OCI-LY3 (cell line): ENCODE measurements around the gene CDR2.
"Not testable (repeated sequence)": the region's sequence is repeated elsewhere in the genome, so short reads cannot be mapped to it uniquely, and the experiment has no call there.

Source experiments
- H2AFZ ChIP-seq: fragments of 200-600, 300-600 bp; shearing (Covaris generic); 2 replicates; pipeline ENCODE4 v1.6.0; 2014; ENCODE audit warnings: antibody characterized with exemption, low read depth, low read length
- H3K27ac ChIP-seq: fragments of 200-600, 300-600 bp; sonication (generic); 2 replicates; pipeline ENCODE4 v1.5.1; 2014; ENCODE audit warnings: mild to moderate bottlenecking, low read length, moderate library complexity, mixed read lengths
- H3K27me3 ChIP-seq: fragments of 200-600, 300-600 bp; sonication (generic); 2 replicates; pipeline ENCODE4 v1.6.1; 2014; ENCODE audit warnings: low read depth, low read length, mixed read lengths
- H3K36me3 ChIP-seq: fragments of 200-600, 300-600 bp; sonication (generic); replicated peaks from 2 replicates; pipeline ENCODE3; 2014; ENCODE audit warnings: low read depth, low read length, mixed read lengths
- H3K4me1 ChIP-seq: fragments of 300-600, 200-600 bp; sonication (generic); 2 replicates; pipeline ENCODE4 v1.6.1; 2014; ENCODE audit warnings: low read length, mixed read lengths
- H3K4me2 ChIP-seq: fragments of 200-600, 300-600 bp; sonication (generic); 2 replicates; pipeline ENCODE4 v1.6.1; 2014; ENCODE audit warnings: low read length, mixed read lengths
- H3K4me3 ChIP-seq: fragments of 300-600, 200-600 bp; sonication (generic); 2 replicates; pipeline ENCODE4 v1.5.1; 2014; ENCODE audit warnings: antibody characterized with exemption, mild to moderate bottlenecking, low read length, moderate library complexity
- H3K79me2 ChIP-seq: fragments of 300-600, 200-600 bp; shearing (Covaris generic); 2 replicates; pipeline ENCODE4 v1.6.1; 2014; ENCODE audit warnings: mild to moderate bottlenecking, low read length, mixed read lengths
- H3K9ac ChIP-seq: fragments of 300-600, 200-600 bp; shearing (Covaris generic); 2 replicates; pipeline ENCODE4 v1.6.0; 2014; ENCODE audit warnings: mild to moderate bottlenecking, low read length, moderate library complexity
- H3K9me3 ChIP-seq: fragments of 200-600, 300-600 bp; shearing (Covaris generic); 2 replicates; pipeline ENCODE4 v1.6.1; 2014; ENCODE audit warnings: low read length, mixed read lengths; ENCODE audit not compliant: insufficient read depth
- H4K20me1 ChIP-seq: fragments of 200-600, 300-600 bp; sonication (generic); 2 replicates; pipeline ENCODE4 v1.6.1; 2016; ENCODE audit warnings: low read length, mixed read lengths; ENCODE audit not compliant: insufficient read depth
- CTCF ChIP-seq: fragments of 200-600, 300-600 bp; sonication (generic); IDR thresholded peaks from 2 replicates; pipeline ENCODE4 v1.5.1; 2014; ENCODE audit warnings: antibody characterized with exemption, low read length, low read depth
- EZH2phosphoT487 ChIP-seq: fragments of 200-600 bp; shearing (Covaris generic); IDR thresholded peaks from 2 replicates; pipeline ENCODE4 v1.6.1; 2018; ENCODE audit warnings: antibody characterized with exemption, mixed run types, low read depth

Gene CDR2

GRCh38 chr16:22419908-22420307 is 45.5 kb upstream of the CDR2 start:
- Histone ChIP-seq H4K20me1 (no peaks in the 10 kb centered on the region), H3K9ac (no peak overlapping the region), H3K9me3 (no peaks in the 10 kb centered on the region), H2AFZ (no peak overlapping the region), H3K79me2 (no peaks in the 10 kb centered on the region), H3K4me1 (no peaks in the 10 kb centered on the region), H3K4me3 (no peak overlapping the region), H3K27ac (no peak overlapping the region), H3K36me3 (no peaks in the 10 kb centered on the region), H3K4me2 (no peak overlapping the region), H3K27me3 (no peaks in the 10 kb centered on the region)
- no peak for TF ChIP-seq EZH2phosphoT487
- TF ChIP-seq CTCF: no peak

- H3K27me3 ChIP-seq: no peaks in the 10 kb centered on the region
- H3K9me3 ChIP-seq: no peaks in the 10 kb centered on the region
- H2AFZ ChIP-seq: no peak overlapping the region
- H3K9ac ChIP-seq: no peak overlapping the region
- no peaks in the 10 kb centered on the region for H3K79me2 ChIP-seq
- TF ChIP-seq CTCF (no peak), EZH2phosphoT487 (no peak)
- no peaks in the 10 kb centered on the region for H3K36me3 ChIP-seq
- no peak overlapping the region for H3K27ac ChIP-seq
- H3K4me3 ChIP-seq: no peak overlapping the region
- H3K4me1 ChIP-seq: no peaks in the 10 kb centered on the region
- H4K20me1 ChIP-seq: no peaks in the 10 kb centered on the region
- no peak overlapping the region for H3K4me2 ChIP-seq
These were observed 44.4 kb upstream of the CDR2 start for GRCh38 chr16:22418826-22419225.

DNA sequence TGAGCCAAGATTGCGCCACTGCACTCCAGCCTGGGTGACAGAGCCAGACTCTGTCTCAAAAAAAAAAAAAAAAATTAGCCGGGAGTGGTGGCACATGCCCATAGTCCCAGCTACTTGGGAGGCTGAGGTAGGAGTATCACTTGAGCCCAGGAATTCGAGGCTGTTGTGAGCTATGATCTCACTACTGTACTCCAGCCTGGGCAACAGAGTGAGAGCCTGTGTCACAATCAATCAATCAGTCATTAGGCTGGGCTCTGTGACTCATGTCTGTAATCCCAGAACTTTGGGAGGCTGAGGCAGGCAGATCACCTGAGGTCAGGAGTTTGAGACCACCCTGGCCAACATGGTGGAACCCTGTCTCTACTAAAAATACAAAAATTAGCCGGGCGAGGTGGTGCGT is 43.4 kb upstream of the CDR2 start:
- H3K9me3 ChIP-seq, H3K4me3 ChIP-seq, H3K36me3 ChIP-seq, H3K79me2 ChIP-seq, H3K9ac ChIP-seq, H3K27me3 ChIP-seq, H4K20me1 ChIP-seq, H2AFZ ChIP-seq, H3K4me2 ChIP-seq, H3K4me1 ChIP-seq, H3K27ac ChIP-seq: not testable (repeated sequence)

DNA sequence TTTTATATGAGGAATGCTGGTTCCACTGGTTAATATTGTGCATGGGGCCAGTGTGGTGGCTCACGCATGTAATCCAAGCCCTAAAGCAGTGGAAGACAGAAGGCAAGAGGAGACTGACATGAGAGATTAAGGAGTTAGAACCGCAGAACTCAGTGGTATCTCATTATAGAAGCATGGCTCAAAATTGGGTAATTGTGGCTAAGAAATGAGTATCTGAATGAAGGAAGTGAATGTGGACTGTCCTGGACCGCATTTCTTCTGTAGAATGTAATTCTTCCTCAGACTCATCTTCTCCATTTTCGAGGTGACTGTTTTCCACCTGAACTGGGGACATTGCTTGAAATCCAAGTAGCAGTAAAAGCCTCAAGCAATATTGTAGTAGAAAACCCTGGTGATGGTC is 42.6 kb upstream of the CDR2 start:
- Histone ChIP-seq H3K79me2 (no peaks in the 10 kb centered on the region), H3K9me3 (no peaks in the 10 kb centered on the region), H3K4me3 (no peak overlapping the region), H4K20me1 (no peaks in the 10 kb centered on the region), H3K36me3 (no peaks in the 10 kb centered on the region), H3K27me3 (no peaks in the 10 kb centered on the region), H3K27ac (no peak overlapping the region), H3K4me1 (no peaks in the 10 kb centered on the region), H2AFZ (no peak overlapping the region), H3K9ac (no peak overlapping the region), H3K4me2 (no peak overlapping the region)
- TF ChIP-seq EZH2phosphoT487 (no peak), CTCF (no peak)

GRCh38 chr16:22413819-22414218 is 39.4 kb upstream of the CDR2 start:
- Histone ChIP-seq H3K79me2 (no peaks in the 10 kb centered on the region), H3K27me3 (no peaks in the 10 kb centered on the region), H3K36me3 (no peaks in the 10 kb centered on the region), H3K4me2 (no peak overlapping the region), H3K9me3 (no peaks in the 10 kb centered on the region), H3K27ac (no peak overlapping the region), H2AFZ (no peak overlapping the region), H4K20me1 (no peaks in the 10 kb centered on the region), H3K4me1 (no peaks in the 10 kb centered on the region), H3K9ac (no peak overlapping the region), H3K4me3 (no peak overlapping the region)
- TF ChIP-seq CTCF: no peak
- no peak for TF ChIP-seq EZH2phosphoT487
